Upper lobe of right lung (tissue), 1 donor: ENCODE measurements around the gene FGF9. TPM values are rescaled to one million over a fixed set of nuclear protein-coding genes. Genes with fewer than 3 reads are reported as not detected.

Source experiments
- ATAC-seq: fragments of 200-7000 bp; cut with Tn5 transposase; one replicate; pipeline ENCODE4 v1.9.1; 2020; ENCODE audit warnings: mild to moderate bottlenecking, moderate library complexity
- DNase-seq: peaks from one replicate; pipeline ENCODE4 v3.0.0-alpha.2; 2020
- H3K27ac ChIP-seq: fragments of 200-600 bp; one replicate; pipeline ENCODE4 v1.8.0; 2022
- H3K27me3 ChIP-seq: fragments of 200-600 bp; one replicate; pipeline ENCODE4 v1.8.0; 2022; ENCODE audit warnings: mild to moderate bottlenecking
- H3K36me3 ChIP-seq: fragments of 200-600 bp; one replicate; pipeline ENCODE4 v1.8.0; 2022
- H3K4me1 ChIP-seq: fragments of 200-600 bp; one replicate; pipeline ENCODE4 v1.8.0; 2022
- H3K4me3 ChIP-seq: fragments of 200-600 bp; one replicate; pipeline ENCODE4 v1.8.0; 2022; ENCODE audit warnings: mild to moderate bottlenecking
- H3K9me3 ChIP-seq: fragments of 200-600 bp; one replicate; pipeline ENCODE4 v1.8.0; 2022
- CTCF ChIP-seq: fragments of 200-600 bp; IDR thresholded peaks from one replicate; pipeline ENCODE4 v1.8.0; 2022; ENCODE audit warnings: antibody characterized with exemption
- intact Hi-C: fragments of 100-400 bp; cut with DNase I; formaldehyde crosslinking; loops from one replicate; pipeline ENCODE4 v1.11.0; 2022
- total RNA-seq: library from RNA; stranded (reverse); fragmentation: NEBNext Ultra II Directional; extraction: Animal tissue kit (Norgen Biotek cat#: 25700); gene quantifications from one replicate; pipeline ENCODE4 v1.2.1, GENCODE V29; 2021
- donor health status: DM: no; HTN: yes; CAD: no; lungs with severe emphysema.

Gene FGF9
- total RNA-seq, 1 donor from 2014 or later = 2.7 TPM

GRCh38 chr13:21710163-21710562, 39.3 kb downstream of the FGF9 start:
- no peaks in the 10 kb centered on the region for H3K36me3 ChIP-seq
- no peak for TF ChIP-seq CTCF
- DNase-seq (no peak), ATAC-seq (no peak)
- H3K27me3 ChIP-seq = no peaks in the 10 kb centered on the region
- no peak overlapping the region for H3K27ac ChIP-seq
- H3K4me3 ChIP-seq = no peak overlapping the region
- H3K9me3 ChIP-seq = no peaks in the 10 kb centered on the region
- intact Hi-C loops = no loop called here
- H3K4me1 ChIP-seq = no peaks in the 10 kb centered on the region

GRCh38 chr13:21717817-21718216, 46.9 kb downstream of the FGF9 start:
- Histone ChIP-seq H3K27ac (no peak overlapping the region), H3K27me3 (no peaks in the 10 kb centered on the region), H3K9me3 (no peaks in the 10 kb centered on the region), H3K4me3 (no peak overlapping the region), H3K36me3 (no peaks in the 10 kb centered on the region), H3K4me1 (no peaks in the 10 kb centered on the region)
- TF ChIP-seq CTCF = no peak
- ATAC-seq (peak; percentile 87), DNase-seq (no peak)
- intact Hi-C loops = no loop called here

- no peaks in the 10 kb centered on the region for H3K9me3 ChIP-seq
- no peak for TF ChIP-seq CTCF
- H3K27me3 ChIP-seq = no peaks in the 10 kb centered on the region
- no peak for DNase-seq
- H3K36me3 ChIP-seq = no peaks in the 10 kb centered on the region
- intact Hi-C loops = no loop called here
- H3K27ac ChIP-seq = no peak overlapping the region
- H3K4me1 ChIP-seq = no peaks in the 10 kb centered on the region
- no peak overlapping the region for H3K4me3 ChIP-seq
- ATAC-seq = peak; percentile 57
Measured at GRCh38 chr13:21719463-21719862, 48.6 kb downstream of the FGF9 start.

GRCh38 chr13:21723807-21724505, 53.1 kb downstream of the FGF9 start:
- no peak for TF ChIP-seq CTCF
- Histone ChIP-seq H3K4me1 (no peaks in the 10 kb centered on the region), H3K4me3 (no peak overlapping the region), H3K9me3 (no peaks in the 10 kb centered on the region), H3K27me3 (no peaks in the 10 kb centered on the region), H3K36me3 (no peaks in the 10 kb centered on the region), H3K27ac (no peak overlapping the region)
- ATAC-seq (no peak), DNase-seq (no peak)
- intact Hi-C loops = no loop called here

GRCh38 chr13:21730186-21730880, 59.5 kb downstream of the FGF9 start:
- no peak for TF ChIP-seq CTCF
- DNase-seq (no peak), ATAC-seq (no peak)
- no peak overlapping the region for H3K4me3 ChIP-seq
- H3K36me3 ChIP-seq = no peaks in the 10 kb centered on the region
- H3K27ac ChIP-seq = no peak overlapping the region
- H3K9me3 ChIP-seq = no peaks in the 10 kb centered on the region
- no peaks in the 10 kb centered on the region for H3K4me1 ChIP-seq
- H3K27me3 ChIP-seq = no peaks in the 10 kb centered on the region
- intact Hi-C loops = no loop called here
